ENCODE results near the gene FAM161B. TPM values are rescaled to one million over a fixed set of nuclear protein-coding genes. Genes with fewer than 3 reads are reported as not detected.

The FAM161B gene
- total RNA-seq, 1 experiment from 2014 or later, result 1.6 TPM

DNA sequence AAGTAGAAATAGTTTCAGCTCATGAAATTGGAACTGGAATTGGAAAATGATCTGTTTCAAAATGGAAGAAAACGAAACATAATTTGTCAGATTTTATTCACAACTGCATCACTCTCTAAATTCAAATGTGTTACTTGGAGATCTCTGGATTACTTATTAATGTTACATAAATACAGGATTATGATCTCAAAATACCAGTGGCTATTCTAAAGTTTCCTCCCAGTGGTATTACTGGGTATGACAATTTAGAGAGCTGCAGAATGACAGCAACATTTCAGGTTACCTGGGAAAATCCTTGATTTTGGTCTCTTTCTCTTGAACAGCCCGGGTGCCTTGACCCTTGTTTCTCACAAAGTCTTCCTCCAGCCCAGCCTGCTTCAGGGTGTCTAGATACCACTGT, 14.2 kb downstream of the FAM161B start:
- RAD21 ChIA-PET (ENCODE audit: low non-redundant PET in 1 of 2, low total read pairs in 2 of 2, uncharacterized antibody in 2 of 2, unreplicated experiment in 2 of 2), result no interaction called here
- H4K20me1 ChIP-seq (ENCODE audit: insufficient read depth), result no peaks in the 10 kb centered on the region
- H3K36me3 ChIP-seq (ENCODE audit: control insufficient read depth in 1 of 2, insufficient read depth in 2 of 2, low read length in 2 of 2), result peaks cover 19 to 24% of the 10 kb centered on the region in 2 experiments; a peak in 3 of 4 replicates
- DNase-seq (ENCODE audit: low read depth, low spot score) (no peak), ATAC-seq (peak; percentile 67)
- no TSS peak for BruUV-seq (replicated peaks)
- H3K27ac ChIP-seq (ENCODE audit: low read depth, low read length), result no peak overlapping the region
- POLR2A ChIA-PET, result interaction anchor here (0.8 kb wide), 1 partner anchor 14 kb away, joined by 3 read pairs; the partner anchor contains the start of genes COQ6 and FAM161B
- TF ChIP-seq RAD21 (IDR thresholded peaks at IDR 0.05; ENCODE audit: low read depth), result peak; percentile 25; the same call in 1 of the 2 replicates
- TF ChIP-seq, protein P1, sequence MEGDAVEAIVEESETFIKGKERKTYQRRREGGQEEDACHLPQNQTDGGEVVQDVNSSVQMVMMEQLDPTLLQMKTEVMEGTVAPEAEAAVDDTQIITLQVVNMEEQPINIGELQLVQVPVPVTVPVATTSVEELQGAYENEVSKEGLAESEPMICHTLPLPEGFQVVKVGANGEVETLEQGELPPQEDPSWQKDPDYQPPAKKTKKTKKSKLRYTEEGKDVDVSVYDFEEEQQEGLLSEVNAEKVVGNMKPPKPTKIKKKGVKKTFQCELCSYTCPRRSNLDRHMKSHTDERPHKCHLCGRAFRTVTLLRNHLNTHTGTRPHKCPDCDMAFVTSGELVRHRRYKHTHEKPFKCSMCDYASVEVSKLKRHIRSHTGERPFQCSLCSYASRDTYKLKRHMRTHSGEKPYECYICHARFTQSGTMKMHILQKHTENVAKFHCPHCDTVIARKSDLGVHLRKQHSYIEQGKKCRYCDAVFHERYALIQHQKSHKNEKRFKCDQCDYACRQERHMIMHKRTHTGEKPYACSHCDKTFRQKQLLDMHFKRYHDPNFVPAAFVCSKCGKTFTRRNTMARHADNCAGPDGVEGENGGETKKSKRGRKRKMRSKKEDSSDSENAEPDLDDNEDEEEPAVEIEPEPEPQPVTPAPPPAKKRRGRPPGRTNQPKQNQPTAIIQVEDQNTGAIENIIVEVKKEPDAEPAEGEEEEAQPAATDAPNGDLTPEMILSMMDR (IDR thresholded peaks at IDR 0.05 in 2 of 3, conservative IDR thresholded peaks at IDR 0.05 in 1 of 3; ENCODE audit: borderline replicate concordance in 1 of 3, insufficient read depth in 1 of 3, low read depth in 2 of 3, low read length in 2 of 3), result peak in 2 of 3 experiments; percentile 26 to 50; a peak in 3 of 6 replicates
- no peak for TF ChIP-seq POLR2AphosphoS5 (IDR thresholded peaks at IDR 0.05; ENCODE audit: low read depth, low read length)
- H3K9me2 ChIP-seq (ENCODE audit: insufficient read depth), result no peaks in the 10 kb centered on the region
- H3K9ac ChIP-seq (ENCODE audit: low read length), result no peak overlapping the region
- H3K27me3 ChIP-seq (ENCODE audit: insufficient read depth, low read length), result no peaks in the 10 kb centered on the region
- no peaks in the 10 kb centered on the region for H3K79me2 ChIP-seq (ENCODE audit: insufficient read depth, low read length)
- H3K4me1 ChIP-seq (ENCODE audit: control insufficient read depth in 1 of 2, insufficient read depth in 2 of 2, low read length in 2 of 2), result no peaks in the 10 kb centered on the region
- no peaks in the 10 kb centered on the region for H3K9me3 ChIP-seq (ENCODE audit: control insufficient read depth in 1 of 2, insufficient read depth in 1 of 2, low read depth in 1 of 2, low read length in 2 of 2)
- H3K4me3 ChIP-seq (replicated peaks in 1 of 2; ENCODE audit: low read depth in 1 of 2, low read length in 2 of 2), result no peak overlapping the region
- CTCF ChIA-PET, result interaction anchor here (0.8 to 1.9 kb wide), 2 partner anchors 14 to 207 kb away, joined by 3 to 6 read pairs; partner anchors contain the start of genes COQ6 and FAM161B
- H3K4me2 ChIP-seq (ENCODE audit: low read length), result no peak overlapping the region
- H2AFZ ChIP-seq (ENCODE audit: low read depth, low read length, poor library complexity, severe bottlenecking), result no peak overlapping the region
- intact Hi-C loops (cut with micrococcal nuclease), result loop anchor here (5.0 kb wide), 1 partner anchor 208 kb away; no protein-coding TSS in a partner anchor

DNA sequence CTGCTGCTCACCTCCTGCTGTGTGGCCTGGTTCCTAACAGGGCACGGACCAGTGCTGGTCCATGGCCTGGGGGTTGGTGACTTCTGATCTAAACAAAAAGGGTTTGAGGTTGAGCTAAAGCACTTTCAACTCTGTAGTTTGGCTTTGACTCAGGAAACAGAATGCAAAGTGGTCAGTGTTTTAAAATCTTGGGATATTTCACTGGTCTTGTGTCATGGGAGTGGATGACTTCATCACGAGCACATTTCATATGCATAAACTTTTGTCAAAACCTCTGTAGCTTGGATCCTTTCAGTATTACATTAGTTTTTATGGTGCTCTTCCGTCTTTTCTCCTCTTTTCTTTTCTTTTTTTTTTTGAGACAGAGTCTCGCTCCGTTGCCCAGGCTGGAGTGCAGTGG, 25.6 kb downstream of the FAM161B start:
- POLR2A ChIA-PET, result no interaction called here
- no TSS peak for BruUV-seq (replicated peaks)
- no peak for TF ChIP-seq ZNF274 (IDR thresholded peaks at IDR 0.05; ENCODE audit: low read depth, low read length)
- TF ChIP-seq ELF1 (IDR thresholded peaks at IDR 0.05; ENCODE audit: borderline replicate concordance, low read depth), result no peak
- TF ChIP-seq, protein P2, sequence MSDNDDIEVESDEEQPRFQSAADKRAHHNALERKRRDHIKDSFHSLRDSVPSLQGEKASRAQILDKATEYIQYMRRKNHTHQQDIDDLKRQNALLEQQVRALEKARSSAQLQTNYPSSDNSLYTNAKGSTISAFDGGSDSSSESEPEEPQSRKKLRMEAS (IDR thresholded peaks at IDR 0.05), result no peak
- TF ChIP-seq, protein P3, sequence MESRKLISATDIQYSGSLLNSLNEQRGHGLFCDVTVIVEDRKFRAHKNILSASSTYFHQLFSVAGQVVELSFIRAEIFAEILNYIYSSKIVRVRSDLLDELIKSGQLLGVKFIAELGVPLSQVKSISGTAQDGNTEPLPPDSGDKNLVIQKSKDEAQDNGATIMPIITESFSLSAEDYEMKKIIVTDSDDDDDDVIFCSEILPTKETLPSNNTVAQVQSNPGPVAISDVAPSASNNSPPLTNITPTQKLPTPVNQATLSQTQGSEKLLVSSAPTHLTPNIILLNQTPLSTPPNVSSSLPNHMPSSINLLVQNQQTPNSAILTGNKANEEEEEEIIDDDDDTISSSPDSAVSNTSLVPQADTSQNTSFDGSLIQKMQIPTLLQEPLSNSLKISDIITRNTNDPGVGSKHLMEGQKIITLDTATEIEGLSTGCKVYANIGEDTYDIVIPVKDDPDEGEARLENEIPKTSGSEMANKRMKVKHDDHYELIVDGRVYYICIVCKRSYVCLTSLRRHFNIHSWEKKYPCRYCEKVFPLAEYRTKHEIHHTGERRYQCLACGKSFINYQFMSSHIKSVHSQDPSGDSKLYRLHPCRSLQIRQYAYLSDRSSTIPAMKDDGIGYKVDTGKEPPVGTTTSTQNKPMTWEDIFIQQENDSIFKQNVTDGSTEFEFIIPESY (IDR thresholded peaks at IDR 0.05; ENCODE audit: extremely low read depth, insufficient replicate concordance, low read length), result no peak
- TF ChIP-seq YY1 (IDR thresholded peaks at IDR 0.05; ENCODE audit: extremely low read depth, insufficient replicate concordance, low read depth, low read length), result no peak
- TF ChIP-seq SRF (IDR thresholded peaks at IDR 0.05; ENCODE audit: low read depth), result no peak
- TF ChIP-seq FOSL1 (IDR thresholded peaks at IDR 0.05; ENCODE audit: low read depth), result no peak
- no peak for TF ChIP-seq CEBPB (IDR thresholded peaks at IDR 0.05; ENCODE audit: low read depth)
- no peak for TF ChIP-seq TCF7L2 (IDR thresholded peaks at IDR 0.05; ENCODE audit: borderline replicate concordance, extremely low read depth, insufficient read depth, insufficient read length)
- no peak for TF ChIP-seq POLR2AphosphoS5 (IDR thresholded peaks at IDR 0.05; ENCODE audit: low read depth, low read length)
- TF ChIP-seq ZFX (IDR thresholded peaks at IDR 0.05), result no peak

More for the DNA sequence above, 25.6 kb downstream of the FAM161B start:
- H3K27ac ChIP-seq (ENCODE audit: low read depth, low read length), result no peak overlapping the region
- H3K4me2 ChIP-seq (ENCODE audit: low read length), result no peak overlapping the region
- ChIA-PET CTCF (no interaction called here), RAD21 (ENCODE audit: low non-redundant PET in 1 of 2, low total read pairs in 2 of 2, uncharacterized antibody in 2 of 2, unreplicated experiment in 2 of 2) (no interaction called here)
- H3K9me3 ChIP-seq (ENCODE audit: control insufficient read depth in 1 of 2, insufficient read depth in 1 of 2, low read depth in 1 of 2, low read length in 2 of 2), result no peaks in the 10 kb centered on the region
- H3K9ac ChIP-seq (ENCODE audit: low read length), result no peak overlapping the region
- H3K79me2 ChIP-seq (ENCODE audit: insufficient read depth, low read length), result peaks cover 9% of the 10 kb centered on the region; the same call in 1 of the 2 replicates
- ATAC-seq (no peak), DNase-seq (ENCODE audit: low read depth, low spot score) (no peak)
- intact Hi-C loops (cut with micrococcal nuclease), result no loop called here
- H3K9me2 ChIP-seq (ENCODE audit: insufficient read depth), result no peaks in the 10 kb centered on the region
- peaks cover 30 to 47% of the 10 kb centered on the region in 2 experiments; a peak in 3 of 4 replicates for H3K36me3 ChIP-seq (ENCODE audit: control insufficient read depth in 1 of 2, insufficient read depth in 2 of 2, low read length in 2 of 2)
- H4K20me1 ChIP-seq (ENCODE audit: insufficient read depth), result no peaks in the 10 kb centered on the region
- H3K4me1 ChIP-seq (ENCODE audit: control insufficient read depth in 1 of 2, insufficient read depth in 2 of 2, low read length in 2 of 2), result no peaks in the 10 kb centered on the region
- no peak overlapping the region for H3K4me3 ChIP-seq (replicated peaks in 1 of 2; ENCODE audit: low read depth in 1 of 2, low read length in 2 of 2)
- H2AFZ ChIP-seq (ENCODE audit: low read depth, low read length, poor library complexity, severe bottlenecking), result no peak overlapping the region
- no peaks in the 10 kb centered on the region for H3K27me3 ChIP-seq (ENCODE audit: insufficient read depth, low read length)

All from HCT116 (cell line).